ENCODE measurements around the gene INPP4B.

Gene INPP4B

GRCh38 chr4:142596595-142596994 is 249.5 kb downstream of the INPP4B start:
- Histone ChIP-seq H3K27me3 (ENCODE audit: insufficient read depth, low read length) (no peaks in the 10 kb centered on the region), H3K4me2 (ENCODE audit: low read length) (no peak overlapping the region), H3F3A (ENCODE audit: insufficient read depth, low read length) (no peaks in the 10 kb centered on the region), H3K36me3 (ENCODE audit: insufficient read depth, low read length) (no peaks in the 10 kb centered on the region), H3K79me2 (ENCODE audit: insufficient read depth, low read length) (no peaks in the 10 kb centered on the region), H3K9me2 (ENCODE audit: low read depth, low read length) (no peaks in the 10 kb centered on the region), H4K20me1 (ENCODE audit: insufficient read depth, low read length) (no peaks in the 10 kb centered on the region), H3K9ac (ENCODE audit: low read length) (no peak overlapping the region), H3K4me3 (ENCODE audit: low read depth, low read length, poor library complexity, severe bottlenecking) (no peak overlapping the region), H2AFZ (ENCODE audit: low read length) (no peak overlapping the region), H3K4me1 (ENCODE audit: insufficient read depth, low read length, severe bottlenecking) (no peaks in the 10 kb centered on the region), H3K27ac (ENCODE audit: low read depth, low read length, poor library complexity, severe bottlenecking) (no peak overlapping the region), H3K9me3 (ENCODE audit: low read length) (no peaks in the 10 kb centered on the region)
- TF ChIP-seq CTCF (IDR thresholded peaks at IDR 0.05; ENCODE audit: low read length) (no peak), EZH2 (IDR thresholded peaks at IDR 0.05; ENCODE audit: borderline replicate concordance, low read length) (no peak)

GRCh38 chr4:142596121-142596520 is 250.0 kb downstream of the INPP4B start:
- H2AFZ ChIP-seq (ENCODE audit: low read length) = no peak overlapping the region
- no peaks in the 10 kb centered on the region for H3K4me1 ChIP-seq (ENCODE audit: insufficient read depth, low read length, severe bottlenecking)
- no peak overlapping the region for H3K9ac ChIP-seq (ENCODE audit: low read length)
- H3K27me3 ChIP-seq (ENCODE audit: insufficient read depth, low read length) = no peaks in the 10 kb centered on the region
- H3K79me2 ChIP-seq (ENCODE audit: insufficient read depth, low read length) = no peaks in the 10 kb centered on the region
- no peaks in the 10 kb centered on the region for H3K9me2 ChIP-seq (ENCODE audit: low read depth, low read length)
- H3K4me2 ChIP-seq (ENCODE audit: low read length) = no peak overlapping the region
- H4K20me1 ChIP-seq (ENCODE audit: insufficient read depth, low read length) = no peaks in the 10 kb centered on the region
- H3K9me3 ChIP-seq (ENCODE audit: low read length) = no peaks in the 10 kb centered on the region
- no peak overlapping the region for H3K27ac ChIP-seq (ENCODE audit: low read depth, low read length, poor library complexity, severe bottlenecking)
- no peak overlapping the region for H3K4me3 ChIP-seq (ENCODE audit: low read depth, low read length, poor library complexity, severe bottlenecking)
- H3K36me3 ChIP-seq (ENCODE audit: insufficient read depth, low read length) = no peaks in the 10 kb centered on the region
- TF ChIP-seq EZH2 (IDR thresholded peaks at IDR 0.05; ENCODE audit: borderline replicate concordance, low read length) (no peak), CTCF (IDR thresholded peaks at IDR 0.05; ENCODE audit: low read length) (no peak)
- H3F3A ChIP-seq (ENCODE audit: insufficient read depth, low read length) = no peaks in the 10 kb centered on the region

- H3K79me2 ChIP-seq (ENCODE audit: insufficient read depth, low read length) = no peaks in the 10 kb centered on the region
- no peak overlapping the region for H3K4me2 ChIP-seq (ENCODE audit: low read length)
- no peaks in the 10 kb centered on the region for H3K9me3 ChIP-seq (ENCODE audit: low read length)
- no peak overlapping the region for H3K4me3 ChIP-seq (ENCODE audit: low read depth, low read length, poor library complexity, severe bottlenecking)
- no peak for TF ChIP-seq EZH2 (IDR thresholded peaks at IDR 0.05; ENCODE audit: borderline replicate concordance, low read length)
- TF ChIP-seq CTCF (IDR thresholded peaks at IDR 0.05; ENCODE audit: low read length) = no peak
- H3K27ac ChIP-seq (ENCODE audit: low read depth, low read length, poor library complexity, severe bottlenecking) = no peak overlapping the region
- H3K36me3 ChIP-seq (ENCODE audit: insufficient read depth, low read length) = no peaks in the 10 kb centered on the region
- no peaks in the 10 kb centered on the region for H3K4me1 ChIP-seq (ENCODE audit: insufficient read depth, low read length, severe bottlenecking)
- H4K20me1 ChIP-seq (ENCODE audit: insufficient read depth, low read length) = no peaks in the 10 kb centered on the region
- H3K9me2 ChIP-seq (ENCODE audit: low read depth, low read length) = no peaks in the 10 kb centered on the region
- no peak overlapping the region for H3K9ac ChIP-seq (ENCODE audit: low read length)
- H3F3A ChIP-seq (ENCODE audit: insufficient read depth, low read length) = no peaks in the 10 kb centered on the region
- no peak overlapping the region for H2AFZ ChIP-seq (ENCODE audit: low read length)
- H3K27me3 ChIP-seq (ENCODE audit: insufficient read depth, low read length) = no peaks in the 10 kb centered on the region
Measured at GRCh38 chr4:142595222-142595871, 250.8 kb downstream of the INPP4B start.
